ENCODE measurements around the gene GABRR2.

GRCh38 chr6:89291256-89291819 lies 23.8 kb downstream of the GABRR2 start:
- TF ChIP-seq BMI1 (IDR thresholded peaks at IDR 0.05; ENCODE audit: borderline replicate concordance) (no peak), NFYB (IDR thresholded peaks at IDR 0.05; ENCODE audit: insufficient read depth, low read depth, low read length) (no peak), GABPA (IDR thresholded peaks at IDR 0.05; ENCODE audit: low read depth) (no peak), NR2C1 (IDR thresholded peaks at IDR 0.05) (no peak), REST (IDR thresholded peaks at IDR 0.05; ENCODE audit: low read depth, low read length) (no peak), CTCF (IDR thresholded peaks at IDR 0.05 in 2 of 3, conservative IDR thresholded peaks at IDR 0.05 in 1 of 3; ENCODE audit: control insufficient read depth in 2 of 3, extremely low read depth in 1 of 3, insufficient read depth in 1 of 3, low read depth in 3 of 3, low read length in 3 of 3) (no peak), CEBPB (IDR thresholded peaks at IDR 0.05; ENCODE audit: borderline replicate concordance in 1 of 2, low read depth in 2 of 2, low read length in 2 of 2) (no peak)
